Measurements from ENCODE around the gene C10orf67.
"Not testable (repeated sequence)": the region's sequence is repeated elsewhere in the genome, so short reads cannot be mapped to it uniquely, and the experiment has no call there.

Gene C10orf67

DNA sequence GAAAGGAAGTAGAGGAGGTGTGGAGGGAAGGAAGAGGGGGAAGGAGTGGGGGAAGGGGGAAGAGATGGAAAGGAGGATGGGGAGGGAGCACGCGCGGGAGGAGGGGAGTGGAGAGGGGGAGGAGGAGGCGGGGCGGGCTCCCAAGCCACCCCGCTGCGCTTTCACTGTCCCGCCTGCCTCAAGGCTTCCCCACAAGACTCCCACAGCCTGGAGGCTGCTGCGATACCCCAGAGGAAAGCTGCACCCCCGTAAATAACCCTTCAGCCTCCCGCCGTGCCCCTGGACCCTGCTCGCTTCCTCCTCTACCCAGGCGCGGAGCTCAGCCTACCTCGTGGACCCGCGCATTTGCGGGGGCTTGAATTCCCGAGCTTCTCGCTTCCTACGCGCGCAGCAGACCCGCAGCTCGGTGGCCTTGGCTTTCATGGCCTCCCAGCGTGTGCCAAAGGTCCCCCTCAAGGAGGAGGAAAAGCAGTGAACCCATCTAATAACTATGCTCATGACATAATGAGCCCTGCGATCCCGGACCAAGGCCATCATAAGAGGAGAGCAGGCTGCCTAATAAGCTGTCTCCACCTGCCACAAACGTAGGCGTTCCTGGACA lies at the start of gene C10orf67:
Gene C10orf67 (minus strand): TSS at position 557 of the 601 bp plus-strand sequence. CDS start 23 bp downstream, at position 534.
- no peak for DNase-seq (ENCODE audit: extremely low read depth in 1 of 2, low read depth in 1 of 2)

- DNase-seq (ENCODE audit: extremely low read depth in 1 of 2, low read depth in 1 of 2), result no peak
These were observed 47.2 kb upstream of the C10orf67 start for GRCh38 chr10:23391821-23392220.

DNA sequence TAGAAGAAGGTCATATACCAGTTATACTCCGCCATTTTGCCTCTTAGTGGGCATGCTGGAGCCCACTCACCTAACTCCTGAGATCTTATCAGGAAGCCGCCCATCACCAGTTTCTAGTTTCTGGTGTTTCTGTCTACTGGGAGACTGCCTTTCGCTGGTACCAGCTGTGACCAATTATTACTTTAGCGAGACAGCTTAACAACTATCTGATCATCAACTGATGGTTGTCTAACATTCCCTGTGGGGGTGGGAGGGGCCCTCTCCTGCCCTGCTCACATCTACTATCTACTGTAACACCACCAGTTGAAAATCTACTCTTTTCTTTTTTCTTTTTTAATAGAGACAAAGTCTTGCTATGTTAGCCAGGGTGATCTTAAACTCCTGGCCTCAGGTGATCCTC lies 46.2 kb upstream of the C10orf67 start:
- DNase-seq (ENCODE audit: extremely low read depth in 1 of 2, low read depth in 1 of 2), result no peak

GRCh38 chr10:23390408-23390807 lies 45.8 kb upstream of the C10orf67 start:
- not testable (repeated sequence) for DNase-seq (ENCODE audit: extremely low read depth in 1 of 2, low read depth in 1 of 2)

GRCh38 chr10:23387516-23387915 lies 42.9 kb upstream of the C10orf67 start:
- not testable (repeated sequence) for DNase-seq (ENCODE audit: extremely low read depth in 1 of 2, low read depth in 1 of 2)

DNA sequence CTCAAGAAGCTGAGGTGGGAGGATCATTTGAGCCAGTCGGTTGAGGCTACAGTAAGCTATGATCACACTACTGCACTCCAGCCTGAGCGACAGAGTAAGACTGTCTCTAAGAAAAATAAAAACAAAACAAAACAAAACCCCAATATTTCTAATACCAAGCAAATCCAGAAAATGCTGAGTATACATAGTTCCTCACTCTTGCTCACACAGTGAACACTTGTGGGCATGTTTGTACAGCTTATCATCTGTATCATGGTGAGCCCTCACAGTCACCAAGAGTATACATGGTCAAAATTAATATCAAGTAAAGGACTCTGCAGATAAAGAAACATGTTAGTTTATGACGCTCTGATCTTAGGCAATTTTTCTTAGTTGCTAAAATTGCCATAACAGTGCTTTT lies 41.5 kb upstream of the C10orf67 start:
- no peak for DNase-seq (ENCODE audit: extremely low read depth in 1 of 2, low read depth in 1 of 2)

DNA sequence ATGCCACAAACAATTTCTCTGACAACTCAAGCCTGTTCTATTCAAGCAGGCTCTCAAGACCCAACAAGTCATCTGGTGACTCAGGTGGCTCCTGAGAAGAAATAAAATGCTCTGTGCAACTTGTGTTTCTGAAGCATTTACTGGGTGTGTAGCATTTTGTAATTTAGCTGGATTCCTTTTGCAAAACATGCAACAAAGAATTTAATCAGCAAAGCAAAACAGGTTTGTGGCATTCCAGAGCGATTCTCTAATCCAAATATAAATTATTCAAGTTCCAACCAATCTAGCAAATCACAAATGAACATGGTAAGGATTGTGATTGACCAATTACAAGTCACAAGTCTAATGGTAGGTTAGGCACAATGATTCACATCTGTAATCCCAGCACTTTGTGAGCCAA lies 39.8 kb upstream of the C10orf67 start:
- no peak for DNase-seq (ENCODE audit: extremely low read depth in 1 of 2, low read depth in 1 of 2)

- no peak for DNase-seq (ENCODE audit: extremely low read depth in 1 of 2, low read depth in 1 of 2)
These were observed 39.0 kb upstream of the C10orf67 start for GRCh38 chr10:23383637-23384036.

GRCh38 chr10:23381298-23382040 lies 36.9 kb upstream of the C10orf67 start:
- no peak for DNase-seq (ENCODE audit: extremely low read depth in 1 of 2, low read depth in 1 of 2)

GRCh38 chr10:23379686-23380085 lies 35.1 kb upstream of the C10orf67 start:
- no peak for DNase-seq (ENCODE audit: extremely low read depth in 1 of 2, low read depth in 1 of 2)

DNA sequence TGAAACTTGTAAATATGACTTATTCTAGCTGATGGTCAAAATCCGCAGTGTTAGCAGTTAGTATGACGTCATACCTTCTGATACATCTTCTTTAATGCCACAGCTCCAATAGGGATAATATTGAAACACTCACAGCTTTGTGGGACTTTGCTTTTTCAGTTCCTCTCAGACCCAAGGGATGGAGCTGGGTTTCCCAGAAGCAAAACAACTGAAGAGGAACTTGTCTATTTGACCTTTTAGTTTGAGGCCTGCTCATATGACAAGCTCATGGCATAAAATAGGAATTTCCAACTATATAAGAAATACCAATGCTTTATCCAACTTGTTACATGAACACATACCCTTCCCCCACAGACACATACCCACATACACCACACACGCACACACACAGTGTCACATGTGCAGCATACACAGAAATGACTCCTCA lies 31.6 kb upstream of the C10orf67 start:
- DNase-seq (ENCODE audit: extremely low read depth in 1 of 2, low read depth in 1 of 2), result no peak

GRCh38 chr10:23375366-23375765 lies 30.8 kb upstream of the C10orf67 start:
- no peak for DNase-seq (ENCODE audit: extremely low read depth in 1 of 2, low read depth in 1 of 2)

GRCh38 chr10:23373156-23373555 lies 28.6 kb upstream of the C10orf67 start:
- DNase-seq (ENCODE audit: extremely low read depth in 1 of 2, low read depth in 1 of 2), result no peak

DNA sequence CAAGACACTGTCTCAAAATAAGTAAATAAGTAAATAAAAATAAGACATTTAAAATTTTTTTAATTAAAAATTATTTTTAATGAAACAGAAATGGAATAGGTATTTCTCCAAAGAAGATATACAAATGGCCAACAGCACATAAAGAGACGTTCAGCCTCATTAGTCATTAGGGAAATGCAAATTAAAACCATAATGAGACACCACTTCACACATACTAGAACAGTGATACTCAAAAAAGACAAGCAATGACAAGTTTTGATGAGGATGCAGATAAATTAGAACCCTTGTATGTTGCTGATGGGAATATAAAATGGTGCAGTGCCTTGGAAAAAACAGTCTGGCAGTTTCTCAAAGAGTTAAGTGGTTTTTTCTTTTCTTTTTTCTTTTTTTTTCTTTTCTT lies 26.5 kb upstream of the C10orf67 start:
- no peak for DNase-seq (ENCODE audit: extremely low read depth in 1 of 2, low read depth in 1 of 2)

DNA sequence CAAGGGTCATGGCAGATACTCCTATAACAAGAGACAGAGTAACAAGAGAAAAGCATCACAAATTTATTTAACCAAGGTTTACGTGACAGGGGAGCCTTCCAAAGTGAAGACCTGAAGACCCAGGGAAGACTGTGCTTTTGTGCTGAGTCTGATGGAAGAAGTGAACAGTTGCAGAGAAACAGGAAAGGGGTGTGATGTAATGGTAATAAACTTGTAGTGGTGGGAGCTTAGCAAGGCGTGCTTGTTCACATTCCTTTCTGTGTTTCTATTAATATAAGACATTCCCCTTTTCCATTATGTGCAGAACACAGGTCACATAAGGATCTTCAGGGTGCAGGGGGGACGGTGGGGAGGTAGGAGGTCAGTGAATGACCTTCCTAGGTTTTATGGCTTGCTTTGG lies 25.5 kb upstream of the C10orf67 start:
- DNase-seq (ENCODE audit: extremely low read depth in 1 of 2, low read depth in 1 of 2), result no peak

GRCh38 chr10:23368816-23369640 lies 24.4 kb upstream of the C10orf67 start:
- DNase-seq (ENCODE audit: extremely low read depth in 1 of 2, low read depth in 1 of 2), result no peak

DNA sequence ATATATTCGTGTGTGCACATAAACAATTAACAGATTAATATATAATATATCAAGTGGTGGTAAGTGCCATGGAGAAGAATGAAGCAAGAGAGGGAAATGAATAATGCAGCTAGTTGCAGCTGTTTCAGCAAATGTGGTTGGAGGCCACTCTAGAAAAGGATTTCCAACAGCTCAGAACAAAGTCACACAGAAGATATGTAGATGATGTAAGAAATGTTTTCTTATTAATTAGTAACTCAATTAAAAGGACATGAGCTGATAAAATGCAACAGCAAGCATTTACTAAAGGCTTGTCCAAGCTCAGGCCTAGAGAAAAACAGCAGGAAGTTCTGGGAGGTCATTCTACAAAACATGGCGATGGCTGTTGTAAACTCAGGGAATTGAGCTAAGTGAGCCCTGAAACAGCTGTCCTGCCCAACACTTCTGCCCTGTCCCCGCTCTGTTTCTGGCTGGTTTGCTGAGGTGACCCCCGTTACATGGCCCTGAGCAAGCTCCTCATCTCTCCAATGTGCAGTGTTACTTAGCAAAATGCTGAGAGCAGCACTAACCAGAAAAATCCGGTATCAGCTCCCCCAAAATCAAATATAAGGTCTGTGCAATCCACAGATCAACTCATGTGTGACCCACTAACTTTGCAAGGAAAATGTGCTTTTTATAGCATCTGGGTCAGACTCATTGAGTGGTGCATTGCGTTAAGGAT lies 23.4 kb upstream of the C10orf67 start:
- no peak for DNase-seq (ENCODE audit: extremely low read depth in 1 of 2, low read depth in 1 of 2)

GRCh38 chr10:23365417-23366030 lies 20.9 kb upstream of the C10orf67 start:
- not testable (repeated sequence) for DNase-seq (ENCODE audit: extremely low read depth in 1 of 2, low read depth in 1 of 2)

DNA sequence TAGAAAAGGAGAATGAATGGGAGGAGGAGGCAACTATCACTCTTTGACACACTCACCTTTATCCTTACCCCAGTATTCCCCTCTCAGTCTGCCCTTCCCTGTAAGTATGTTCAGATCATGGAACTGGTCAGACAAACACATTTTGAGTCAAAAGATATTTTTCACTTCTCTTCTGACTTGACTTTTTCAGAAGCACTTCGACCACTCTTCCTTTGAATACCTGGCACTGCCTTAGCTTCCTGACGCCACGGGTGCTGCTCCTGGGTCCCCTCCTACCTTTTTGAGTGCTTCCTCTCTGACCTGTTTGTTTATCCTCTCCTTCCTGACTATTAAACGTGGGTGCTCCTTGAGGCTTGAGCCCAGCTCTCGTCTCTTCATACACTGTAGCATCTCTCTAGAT lies 19.8 kb upstream of the C10orf67 start:
- no peak for DNase-seq (ENCODE audit: extremely low read depth in 1 of 2, low read depth in 1 of 2)

DNA sequence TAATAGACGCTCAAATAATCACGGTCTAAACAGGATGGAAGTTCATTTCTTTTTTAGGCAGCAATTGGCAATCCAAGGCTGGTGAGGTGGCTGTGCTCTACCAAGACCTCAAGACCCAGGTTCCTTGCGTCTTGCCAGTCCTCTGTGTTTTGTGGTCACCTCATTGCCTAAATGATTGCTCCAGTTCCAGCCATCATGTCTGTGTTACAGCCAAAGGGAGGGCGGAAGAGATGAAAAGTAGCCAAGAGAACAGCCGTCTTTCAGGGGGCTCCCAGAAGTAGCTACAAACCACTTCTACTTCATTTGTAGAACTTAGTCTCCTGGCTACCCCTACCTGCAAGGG lies 19.2 kb upstream of the C10orf67 start:
- DNase-seq (ENCODE audit: extremely low read depth in 1 of 2, low read depth in 1 of 2), result no peak

Measured in activated CD8-positive, alpha-beta memory T cell treated with anti-CD3 and anti-CD28 coated beads for 1 hour (primary cell).